ENCODE results near the gene SLC5A11. TPM values are rescaled to one million over a fixed set of nuclear protein-coding genes. Genes with fewer than 3 reads are reported as not detected.
A peak's percentile ranks its signal among the peaks of the same experiment; 100 is the strongest.
"Not testable (repeated sequence)": the region's sequence is repeated elsewhere in the genome, so short reads cannot be mapped to it uniquely, and the experiment has no call there.

The SLC5A11 gene
- total RNA-seq: not detected in 2 replicates

- peak in 1 of 2 donors; percentile 36 for DNase-seq (ENCODE audit: low read depth in 2 of 2)
Measured at GRCh38 chr16:24845726-24846547, at the start of gene SLC5A11. TSS of gene SLC5A11 (plus strand) at chr16:24845963. CDS start at chr16:24858644, 12,681 bp downstream.

- DNase-seq (ENCODE audit: low read depth in 2 of 2): peak; percentile 44 to 58
Measured at GRCh38 chr16:24800586-24800985, 45.2 kb upstream of the SLC5A11 start.

- DNase-seq (ENCODE audit: low read depth in 2 of 2): no peak
Measured at GRCh38 chr16:24801761-24802302, 43.9 kb upstream of the SLC5A11 start.

- DNase-seq (ENCODE audit: low read depth in 2 of 2): no peak
Measured at GRCh38 chr16:24805484-24805883, 40.3 kb upstream of the SLC5A11 start.

- DNase-seq (ENCODE audit: low read depth in 2 of 2): no peak
Measured at GRCh38 chr16:24807301-24807700, 38.5 kb upstream of the SLC5A11 start.

GRCh38 chr16:24810951-24811843 lies 34.6 kb upstream of the SLC5A11 start:
- DNase-seq (ENCODE audit: low read depth in 2 of 2): no peak

GRCh38 chr16:24812813-24813212 lies 33.0 kb upstream of the SLC5A11 start:
- DNase-seq (ENCODE audit: low read depth in 2 of 2): not testable (repeated sequence)

GRCh38 chr16:24815021-24815420 lies 30.7 kb upstream of the SLC5A11 start:
- no peak for DNase-seq (ENCODE audit: low read depth in 2 of 2)

GRCh38 chr16:24816688-24817087 lies 29.1 kb upstream of the SLC5A11 start:
- DNase-seq (ENCODE audit: low read depth in 2 of 2): peak; percentile 31 to 54

- DNase-seq (ENCODE audit: low read depth in 2 of 2): no peak
Measured at GRCh38 chr16:24819462-24820040, 26.2 kb upstream of the SLC5A11 start.

- peak; percentile 15 to 70 for DNase-seq (ENCODE audit: low read depth in 2 of 2)
Measured at GRCh38 chr16:24820522-24820921, 25.2 kb upstream of the SLC5A11 start.

- DNase-seq (ENCODE audit: low read depth in 2 of 2): no peak
Measured at GRCh38 chr16:24821129-24821528, 24.6 kb upstream of the SLC5A11 start.

- no peak for DNase-seq (ENCODE audit: low read depth in 2 of 2)
Measured at GRCh38 chr16:24822542-24822941, 23.2 kb upstream of the SLC5A11 start.

- DNase-seq (ENCODE audit: low read depth in 2 of 2): no peak
Measured at GRCh38 chr16:24822974-24823373, 22.8 kb upstream of the SLC5A11 start.

GRCh38 chr16:24825696-24826095 lies 20.1 kb upstream of the SLC5A11 start:
- DNase-seq (ENCODE audit: low read depth in 2 of 2): no peak

- no peak for DNase-seq (ENCODE audit: low read depth in 2 of 2)
Measured at GRCh38 chr16:24826096-24826690, 19.6 kb upstream of the SLC5A11 start.

GRCh38 chr16:24826817-24827566 lies 18.8 kb upstream of the SLC5A11 start:
- no peak for DNase-seq (ENCODE audit: low read depth in 2 of 2)

GRCh38 chr16:24829153-24829552 lies 16.6 kb upstream of the SLC5A11 start:
- DNase-seq (ENCODE audit: low read depth in 2 of 2): no peak

GRCh38 chr16:24833352-24833751 lies 12.4 kb upstream of the SLC5A11 start:
- DNase-seq (ENCODE audit: low read depth in 2 of 2): no peak

Measured in lung microvascular endothelial cell (primary cell).